Endothelial cell of umbilical vein (primary cell): ENCODE data around the gene TPM2.

Experiments
- CTCF ChIP-seq, 2 donors: IDR thresholded peaks; 1 replicate in 1 of 2; 2 replicates in 1 of 2; pipeline ENCODE4 v1.5.1; 2011; ENCODE audit warnings: low read length in 2 of 2, mild to moderate bottlenecking in 2 of 2, moderate library complexity in 2 of 2, control low read depth in 1 of 2, inconsistent platforms in 1 of 2, low read depth in 1 of 2; ENCODE audit not compliant: insufficient read depth in 1 of 2; ENCODE audit errors: extremely low read depth in 1 of 2
- EZH2 ChIP-seq: IDR thresholded peaks from 2 replicates; pipeline ENCODE4 v1.6.1; 2012; ENCODE audit warnings: borderline replicate concordance, low read depth, mild to moderate bottlenecking, moderate library complexity, low read length, inconsistent platforms; ENCODE audit not compliant: severe bottlenecking
- FOS ChIP-seq: IDR thresholded peaks from 2 replicates; pipeline ENCODE4 v1.6.1; 2011; ENCODE audit warnings: mild to moderate bottlenecking, low read length, moderate library complexity, borderline replicate concordance; ENCODE audit not compliant: insufficient read depth
- GATA2 ChIP-seq: IDR thresholded peaks from 2 replicates; pipeline ENCODE4 v1.7.0; 2011; ENCODE audit warnings: low read depth, mild to moderate bottlenecking, moderate library complexity, mixed read lengths, low read length; ENCODE audit not compliant: insufficient read length, insufficient read depth
- MYC ChIP-seq: IDR thresholded peaks from one replicate; pipeline ENCODE4 v1.6.1; 2011; ENCODE audit warnings: mild to moderate bottlenecking, low read depth, low read length
- POLR2A ChIP-seq: IDR thresholded peaks from 2 replicates; pipeline ENCODE4 v1.6.1; 2012; ENCODE audit warnings: low read depth, mild to moderate bottlenecking, control low read depth, low read length
- POLR2AphosphoS5 ChIP-seq: IDR thresholded peaks from 2 replicates; pipeline ENCODE4 v1.6.1; 2012; ENCODE audit warnings: low read depth, mild to moderate bottlenecking, control low read depth, low read length, moderate library complexity; ENCODE audit not compliant: insufficient read depth

DNA sequence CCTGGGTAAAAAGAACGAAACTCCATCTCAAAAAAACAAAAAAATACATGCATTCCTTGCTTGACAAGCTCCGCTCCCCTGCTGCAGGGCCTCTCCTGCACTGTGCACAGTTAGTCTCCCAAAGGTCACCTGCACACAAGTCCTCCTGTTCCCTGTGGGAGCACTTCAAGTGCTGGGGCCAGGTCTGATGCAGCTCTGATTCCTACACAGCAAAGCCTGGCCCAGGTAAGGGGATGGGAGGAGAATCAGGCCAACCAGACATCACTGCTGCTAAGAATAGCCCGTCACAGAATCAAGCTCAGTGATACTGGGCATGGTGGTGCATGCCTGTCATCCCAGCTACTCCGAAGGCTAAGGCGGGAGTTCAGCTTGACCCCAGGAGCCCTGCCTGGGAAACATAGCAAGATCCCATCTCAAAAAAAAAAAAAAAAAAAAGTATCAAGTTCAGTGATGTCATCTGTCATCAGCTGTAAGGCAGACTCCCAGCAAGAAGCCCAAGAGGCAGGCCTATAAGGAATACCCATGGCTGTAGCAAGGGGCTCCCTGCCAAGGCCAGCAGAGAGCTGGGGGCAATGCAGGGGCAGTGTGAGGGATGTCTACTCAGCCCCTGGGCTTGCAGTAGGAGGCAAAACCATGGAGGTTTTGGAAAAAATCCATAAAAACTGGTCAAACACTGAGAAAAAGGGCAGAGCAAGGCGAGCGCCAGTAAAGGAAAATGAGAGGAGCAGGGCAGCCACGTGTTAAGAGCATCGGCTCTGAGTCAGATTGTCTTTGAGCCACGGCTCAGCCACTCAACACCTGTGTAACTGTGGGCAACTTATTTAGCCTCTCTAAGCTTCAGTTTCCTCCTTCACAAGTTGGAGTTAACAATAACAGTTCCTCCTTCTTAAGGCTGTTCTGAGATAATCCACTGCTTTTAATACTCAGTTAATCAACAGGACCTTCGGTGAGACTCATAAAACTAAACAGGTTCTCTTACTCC, 3.2 kb downstream of the TPM2 start:
- TF ChIP-seq CTCF (IDR thresholded peaks at IDR 0.05; ENCODE audit: extremely low read depth in 1 of 2, insufficient read depth in 1 of 2, low read depth in 1 of 2, low read length in 2 of 2) (no peak), POLR2A (no peak), EZH2 (no peak), POLR2AphosphoS5 (no peak), GATA2 (no peak), FOS (no peak), MYC (no peak)
